ENCODE data around the gene EPHA1.

GRCh38 chr7:143369678-143370651 lies 38.7 kb downstream of the EPHA1 start:
- TF ChIP-seq EZH2 (IDR thresholded peaks at IDR 0.05; ENCODE audit: borderline replicate concordance, low read depth, low read length, severe bottlenecking) (no peak), POLR2AphosphoS5 (IDR thresholded peaks at IDR 0.05; ENCODE audit: insufficient read depth, low read depth, low read length) (no peak)
- TF ChIP-seq, protein P1, sequence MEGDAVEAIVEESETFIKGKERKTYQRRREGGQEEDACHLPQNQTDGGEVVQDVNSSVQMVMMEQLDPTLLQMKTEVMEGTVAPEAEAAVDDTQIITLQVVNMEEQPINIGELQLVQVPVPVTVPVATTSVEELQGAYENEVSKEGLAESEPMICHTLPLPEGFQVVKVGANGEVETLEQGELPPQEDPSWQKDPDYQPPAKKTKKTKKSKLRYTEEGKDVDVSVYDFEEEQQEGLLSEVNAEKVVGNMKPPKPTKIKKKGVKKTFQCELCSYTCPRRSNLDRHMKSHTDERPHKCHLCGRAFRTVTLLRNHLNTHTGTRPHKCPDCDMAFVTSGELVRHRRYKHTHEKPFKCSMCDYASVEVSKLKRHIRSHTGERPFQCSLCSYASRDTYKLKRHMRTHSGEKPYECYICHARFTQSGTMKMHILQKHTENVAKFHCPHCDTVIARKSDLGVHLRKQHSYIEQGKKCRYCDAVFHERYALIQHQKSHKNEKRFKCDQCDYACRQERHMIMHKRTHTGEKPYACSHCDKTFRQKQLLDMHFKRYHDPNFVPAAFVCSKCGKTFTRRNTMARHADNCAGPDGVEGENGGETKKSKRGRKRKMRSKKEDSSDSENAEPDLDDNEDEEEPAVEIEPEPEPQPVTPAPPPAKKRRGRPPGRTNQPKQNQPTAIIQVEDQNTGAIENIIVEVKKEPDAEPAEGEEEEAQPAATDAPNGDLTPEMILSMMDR (IDR thresholded peaks at IDR 0.05; ENCODE audit: extremely low read depth in 1 of 2, insufficient read depth in 1 of 2, low read depth in 1 of 2, low read length in 2 of 2) = no peak
- TF ChIP-seq, protein P2, sequence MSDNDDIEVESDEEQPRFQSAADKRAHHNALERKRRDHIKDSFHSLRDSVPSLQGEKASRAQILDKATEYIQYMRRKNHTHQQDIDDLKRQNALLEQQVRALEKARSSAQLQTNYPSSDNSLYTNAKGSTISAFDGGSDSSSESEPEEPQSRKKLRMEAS (IDR thresholded peaks at IDR 0.05; ENCODE audit: insufficient read depth, insufficient read length) = no peak

Measured in endothelial cell of umbilical vein (primary cell).